ENCODE data around the gene CTDNEP1. TPM values are rescaled to one million over a fixed set of nuclear protein-coding genes. Genes with fewer than 3 reads are reported as not detected.

The CTDNEP1 gene
- polyA plus RNA-seq, 4 donors: 70.0 to 132 (median 89.3) TPM

- H3K4me1 ChIP-seq (ENCODE audit: control insufficient read depth in 3 of 3, insufficient read depth in 2 of 3, low read depth in 1 of 3, low read length in 2 of 3): peaks cover 3 to 50% (median 3%) of the 10 kb centered on the region in 3 donors
- FAIRE-seq: no peak
Measured at GRCh38 chr17:7239091-7240027, 12.2 kb downstream of the CTDNEP1 start, which contains the start of gene PHF23. TSS of gene PHF23 (minus strand) at chr17:7239457. CDS start at chr17:7239279, 178 bp downstream.

GRCh38 chr17:7238420-7239090, 13.0 kb downstream of the CTDNEP1 start:
- no peak for FAIRE-seq
- H3K27ac ChIP-seq (ENCODE audit: low read depth in 1 of 3, low read length in 2 of 3): peak overlapping the region; percentile 68 to 92 (median 84)
- DNase-seq: peak; percentile 28 to 66

More at GRCh38 chr17:7239091-7240027, 12.2 kb downstream of the CTDNEP1 start, which contains the start of gene PHF23:
- Histone ChIP-seq H3K4me3 (ENCODE audit: low read depth in 1 of 3, low read length in 3 of 3) (peak within 1 kb of the TSS; percentile 93 to 99 (median 95)), H3K27ac (ENCODE audit: low read depth in 1 of 3, low read length in 2 of 3) (peak within 1 kb of the TSS; percentile 68 to 99 (median 92)), H3K27me3 (ENCODE audit: control insufficient read depth in 3 of 3, insufficient read depth in 3 of 3, low read length in 3 of 3) (no peaks in the 10 kb centered on the region), H3K9me3 (ENCODE audit: control insufficient read depth in 2 of 2, insufficient read depth in 1 of 2, low read depth in 1 of 2, low read length in 1 of 2) (no peaks in the 10 kb centered on the region), H3K36me3 (ENCODE audit: control insufficient read depth in 3 of 3, insufficient read depth in 2 of 3, low read depth in 1 of 3, low read length in 3 of 3) (peaks cover 2 to 51% (median 5%) of the 10 kb centered on the region in 3 donors)
- 1% methylated on average over 47 to 72 of the region's 72 CpGs for WGBS, 3 donors
- peak; percentile 100 for DNase-seq

GRCh38 chr17:7237761-7238419, 13.6 kb downstream of the CTDNEP1 start:
- DNase-seq (peak; percentile 80 to 93), FAIRE-seq (no peak)
- Histone ChIP-seq H3K27ac (ENCODE audit: low read depth in 1 of 3, low read length in 2 of 3) (peak overlapping the region; percentile 88 to 92 (median 91)), H3K27me3 (ENCODE audit: control insufficient read depth in 3 of 3, insufficient read depth in 3 of 3, low read length in 3 of 3) (no peaks in the 10 kb centered on the region), H3K9me3 (ENCODE audit: control insufficient read depth in 2 of 2, insufficient read depth in 1 of 2, low read depth in 1 of 2, low read length in 1 of 2) (no peaks in the 10 kb centered on the region), H3K4me1 (ENCODE audit: control insufficient read depth in 3 of 3, insufficient read depth in 2 of 3, low read depth in 1 of 3, low read length in 2 of 3) (peaks cover 3 to 45% (median 4%) of the 10 kb centered on the region in 3 donors), H3K4me3 (ENCODE audit: low read depth in 1 of 3, low read length in 3 of 3) (peak overlapping the region; percentile 93 to 99 (median 95)), H3K36me3 (ENCODE audit: control insufficient read depth in 3 of 3, insufficient read depth in 2 of 3, low read depth in 1 of 3, low read length in 3 of 3) (peaks cover 2 to 41% (median 5%) of the 10 kb centered on the region in 3 donors)
- 1 to 2% (median 1%) methylated on average over 25 to 72 of the region's 73 CpGs for WGBS, 3 donors

More at GRCh38 chr17:7238420-7239090, 13.0 kb downstream of the CTDNEP1 start:
- H3K4me1 ChIP-seq (ENCODE audit: control insufficient read depth in 3 of 3, insufficient read depth in 2 of 3, low read depth in 1 of 3, low read length in 2 of 3): peaks cover 3 to 50% (median 3%) of the 10 kb centered on the region in 3 donors
- WGBS, 3 donors: 0 to 1% (median 1%) methylated on average over 30 to 39 of the region's 39 CpGs
- no peaks in the 10 kb centered on the region for H3K9me3 ChIP-seq (ENCODE audit: control insufficient read depth in 2 of 2, insufficient read depth in 1 of 2, low read depth in 1 of 2, low read length in 1 of 2)
- H3K4me3 ChIP-seq (ENCODE audit: low read depth in 1 of 3, low read length in 3 of 3): peak overlapping the region; percentile 93 to 99 (median 95)
- H3K27me3 ChIP-seq (ENCODE audit: control insufficient read depth in 3 of 3, insufficient read depth in 3 of 3, low read length in 3 of 3): no peaks in the 10 kb centered on the region
- H3K36me3 ChIP-seq (ENCODE audit: control insufficient read depth in 3 of 3, insufficient read depth in 2 of 3, low read depth in 1 of 3, low read length in 3 of 3): peaks cover 2 to 44% (median 5%) of the 10 kb centered on the region in 3 donors

- FAIRE-seq: no peak
- WGBS, 3 donors: 15 to 26% (median 24%) methylated on average over 6 of the region's 6 CpGs
- H3K4me3 ChIP-seq (ENCODE audit: low read depth in 1 of 3, low read length in 3 of 3): peak overlapping the region; percentile 93 to 99 (median 95)
Measured at GRCh38 chr17:7237266-7237760, 14.2 kb downstream of the CTDNEP1 start.

GRCh38 chr17:7236808-7237207, 14.7 kb downstream of the CTDNEP1 start:
- H3K4me1 ChIP-seq (ENCODE audit: control insufficient read depth in 3 of 3, insufficient read depth in 2 of 3, low read depth in 1 of 3, low read length in 2 of 3): peaks cover 4 to 52% (median 7%) of the 10 kb centered on the region in 3 donors
- H3K27ac ChIP-seq (ENCODE audit: low read depth in 1 of 3, low read length in 2 of 3): peak overlapping the region in 2 of 3 donors; percentile 59 to 92
- no peak for FAIRE-seq
- DNase-seq: no peak
- 79 to 87% (median 80%) methylated on average over 6 of the region's 6 CpGs for WGBS, 3 donors
- H3K9me3 ChIP-seq (ENCODE audit: control insufficient read depth in 2 of 2, insufficient read depth in 1 of 2, low read depth in 1 of 2, low read length in 1 of 2): no peaks in the 10 kb centered on the region
- no peaks in the 10 kb centered on the region for H3K27me3 ChIP-seq (ENCODE audit: control insufficient read depth in 3 of 3, insufficient read depth in 3 of 3, low read length in 3 of 3)
- no peak overlapping the region for H3K4me3 ChIP-seq (ENCODE audit: low read depth in 1 of 3, low read length in 3 of 3)
- peaks cover 2 to 41% (median 5%) of the 10 kb centered on the region in 3 donors for H3K36me3 ChIP-seq (ENCODE audit: control insufficient read depth in 3 of 3, insufficient read depth in 2 of 3, low read depth in 1 of 3, low read length in 3 of 3)

More at GRCh38 chr17:7237266-7237760, 14.2 kb downstream of the CTDNEP1 start:
- peak overlapping the region; percentile 59 to 92 (median 91) for H3K27ac ChIP-seq (ENCODE audit: low read depth in 1 of 3, low read length in 2 of 3)
- no peaks in the 10 kb centered on the region for H3K27me3 ChIP-seq (ENCODE audit: control insufficient read depth in 3 of 3, insufficient read depth in 3 of 3, low read length in 3 of 3)
- no peak for DNase-seq
- H3K9me3 ChIP-seq (ENCODE audit: control insufficient read depth in 2 of 2, insufficient read depth in 1 of 2, low read depth in 1 of 2, low read length in 1 of 2): no peaks in the 10 kb centered on the region
- H3K36me3 ChIP-seq (ENCODE audit: control insufficient read depth in 3 of 3, insufficient read depth in 2 of 3, low read depth in 1 of 3, low read length in 3 of 3): peaks cover 2 to 41% (median 5%) of the 10 kb centered on the region in 3 donors
- H3K4me1 ChIP-seq (ENCODE audit: control insufficient read depth in 3 of 3, insufficient read depth in 2 of 3, low read depth in 1 of 3, low read length in 2 of 3): peaks cover 4 to 48% (median 6%) of the 10 kb centered on the region in 3 donors

GRCh38 chr17:7235693-7236665, 15.6 kb downstream of the CTDNEP1 start:
- Histone ChIP-seq H3K27me3 (ENCODE audit: control insufficient read depth in 3 of 3, insufficient read depth in 3 of 3, low read length in 3 of 3) (no peaks in the 10 kb centered on the region), H3K9me3 (ENCODE audit: control insufficient read depth in 2 of 2, insufficient read depth in 1 of 2, low read depth in 1 of 2, low read length in 1 of 2) (no peaks in the 10 kb centered on the region), H3K27ac (ENCODE audit: low read depth in 1 of 3, low read length in 2 of 3) (peak overlapping the region in 2 of 3 donors; percentile 86 to 92), H3K4me3 (ENCODE audit: low read depth in 1 of 3, low read length in 3 of 3) (peak overlapping the region in 1 of 3 donors; percentile 74), H3K4me1 (ENCODE audit: control insufficient read depth in 3 of 3, insufficient read depth in 2 of 3, low read depth in 1 of 3, low read length in 2 of 3) (peaks cover 4 to 49% (median 7%) of the 10 kb centered on the region in 3 donors), H3K36me3 (ENCODE audit: control insufficient read depth in 3 of 3, insufficient read depth in 2 of 3, low read depth in 1 of 3, low read length in 3 of 3) (peaks cover 2 to 42% (median 5%) of the 10 kb centered on the region in 3 donors)
- FAIRE-seq (no peak), DNase-seq (peak in 1 of 2 donors; percentile 64)
- WGBS, 3 donors: 68 to 82% (median 73%) methylated on average over 22 of the region's 22 CpGs

Data from small intestine (tissue), 7 donors.